OCI-LY3 (cell line): ENCODE data around the gene C9orf72.
"Not testable (repeated sequence)": the region's sequence is repeated elsewhere in the genome, so short reads cannot be mapped to it uniquely, and the experiment has no call there.

Experiments
- H2AFZ ChIP-seq: fragments of 200-600, 300-600 bp; shearing (Covaris generic); 2 replicates; pipeline ENCODE4 v1.6.0; 2014; ENCODE audit warnings: antibody characterized with exemption, low read depth, low read length
- H3K27ac ChIP-seq: fragments of 200-600, 300-600 bp; sonication (generic); 2 replicates; pipeline ENCODE4 v1.5.1; 2014; ENCODE audit warnings: mild to moderate bottlenecking, low read length, moderate library complexity, mixed read lengths
- H3K27me3 ChIP-seq: fragments of 200-600, 300-600 bp; sonication (generic); 2 replicates; pipeline ENCODE4 v1.6.1; 2014; ENCODE audit warnings: low read depth, low read length, mixed read lengths
- H3K36me3 ChIP-seq: fragments of 200-600, 300-600 bp; sonication (generic); replicated peaks from 2 replicates; pipeline ENCODE3; 2014; ENCODE audit warnings: low read depth, low read length, mixed read lengths
- H3K4me1 ChIP-seq: fragments of 300-600, 200-600 bp; sonication (generic); 2 replicates; pipeline ENCODE4 v1.6.1; 2014; ENCODE audit warnings: low read length, mixed read lengths
- H3K4me2 ChIP-seq: fragments of 200-600, 300-600 bp; sonication (generic); 2 replicates; pipeline ENCODE4 v1.6.1; 2014; ENCODE audit warnings: low read length, mixed read lengths
- H3K4me3 ChIP-seq: fragments of 300-600, 200-600 bp; sonication (generic); 2 replicates; pipeline ENCODE4 v1.5.1; 2014; ENCODE audit warnings: antibody characterized with exemption, mild to moderate bottlenecking, low read length, moderate library complexity
- H3K79me2 ChIP-seq: fragments of 300-600, 200-600 bp; shearing (Covaris generic); 2 replicates; pipeline ENCODE4 v1.6.1; 2014; ENCODE audit warnings: mild to moderate bottlenecking, low read length, mixed read lengths
- H3K9ac ChIP-seq: fragments of 300-600, 200-600 bp; shearing (Covaris generic); 2 replicates; pipeline ENCODE4 v1.6.0; 2014; ENCODE audit warnings: mild to moderate bottlenecking, low read length, moderate library complexity
- H3K9me3 ChIP-seq: fragments of 200-600, 300-600 bp; shearing (Covaris generic); 2 replicates; pipeline ENCODE4 v1.6.1; 2014; ENCODE audit warnings: low read length, mixed read lengths; ENCODE audit not compliant: insufficient read depth
- H4K20me1 ChIP-seq: fragments of 200-600, 300-600 bp; sonication (generic); 2 replicates; pipeline ENCODE4 v1.6.1; 2016; ENCODE audit warnings: low read length, mixed read lengths; ENCODE audit not compliant: insufficient read depth
- EZH2phosphoT487 ChIP-seq: fragments of 200-600 bp; shearing (Covaris generic); IDR thresholded peaks from 2 replicates; pipeline ENCODE4 v1.6.1; 2018; ENCODE audit warnings: antibody characterized with exemption, mixed run types, low read depth
- TF ChIP-seq, protein P1 (sequence below): fragments of 200-600, 300-600 bp; sonication (generic); IDR thresholded peaks from 2 replicates; pipeline ENCODE4 v1.5.1; 2014; ENCODE audit warnings: antibody characterized with exemption, low read length, low read depth

C9orf72 gene

DNA sequence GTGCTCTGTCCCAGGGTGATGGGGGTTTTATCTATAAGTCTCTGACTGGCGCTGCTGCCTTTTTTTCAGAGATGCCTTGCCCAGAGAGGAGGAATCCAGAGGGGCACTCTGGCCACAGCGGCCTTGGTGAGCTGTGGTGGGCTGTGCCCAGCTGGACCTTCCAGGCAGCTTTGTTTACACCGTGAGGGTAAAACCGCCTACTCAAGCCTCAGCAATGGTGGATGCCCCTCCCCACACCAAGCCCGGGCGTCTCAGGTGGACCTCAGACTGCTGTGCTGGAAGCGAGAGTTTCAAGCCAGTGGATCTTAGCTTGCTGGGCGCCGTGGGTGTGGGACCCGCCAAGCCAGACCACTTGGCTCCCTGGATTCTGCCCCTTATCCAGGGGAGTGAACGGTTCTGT lies 41.3 kb upstream of the C9orf72 start:
- no peaks in the 10 kb centered on the region; the same call in 1 of the 2 replicates for H3K4me1 ChIP-seq
- no peaks in the 10 kb centered on the region for H3K27me3 ChIP-seq
- H3K4me3 ChIP-seq: no peak overlapping the region
- no peak overlapping the region for H2AFZ ChIP-seq
- TF ChIP-seq EZH2phosphoT487: no peak
- TF ChIP-seq, protein P1, sequence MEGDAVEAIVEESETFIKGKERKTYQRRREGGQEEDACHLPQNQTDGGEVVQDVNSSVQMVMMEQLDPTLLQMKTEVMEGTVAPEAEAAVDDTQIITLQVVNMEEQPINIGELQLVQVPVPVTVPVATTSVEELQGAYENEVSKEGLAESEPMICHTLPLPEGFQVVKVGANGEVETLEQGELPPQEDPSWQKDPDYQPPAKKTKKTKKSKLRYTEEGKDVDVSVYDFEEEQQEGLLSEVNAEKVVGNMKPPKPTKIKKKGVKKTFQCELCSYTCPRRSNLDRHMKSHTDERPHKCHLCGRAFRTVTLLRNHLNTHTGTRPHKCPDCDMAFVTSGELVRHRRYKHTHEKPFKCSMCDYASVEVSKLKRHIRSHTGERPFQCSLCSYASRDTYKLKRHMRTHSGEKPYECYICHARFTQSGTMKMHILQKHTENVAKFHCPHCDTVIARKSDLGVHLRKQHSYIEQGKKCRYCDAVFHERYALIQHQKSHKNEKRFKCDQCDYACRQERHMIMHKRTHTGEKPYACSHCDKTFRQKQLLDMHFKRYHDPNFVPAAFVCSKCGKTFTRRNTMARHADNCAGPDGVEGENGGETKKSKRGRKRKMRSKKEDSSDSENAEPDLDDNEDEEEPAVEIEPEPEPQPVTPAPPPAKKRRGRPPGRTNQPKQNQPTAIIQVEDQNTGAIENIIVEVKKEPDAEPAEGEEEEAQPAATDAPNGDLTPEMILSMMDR: no peak
- no peaks in the 10 kb centered on the region for H3K9me3 ChIP-seq
- no peaks in the 10 kb centered on the region for H3K79me2 ChIP-seq
- H3K9ac ChIP-seq: no peak overlapping the region
- no peaks in the 10 kb centered on the region for H3K36me3 ChIP-seq
- no peak overlapping the region for H3K27ac ChIP-seq
- H3K4me2 ChIP-seq: no peak overlapping the region
- H4K20me1 ChIP-seq: no peaks in the 10 kb centered on the region

- H3K9me3 ChIP-seq, H3K4me2 ChIP-seq, H3K36me3 ChIP-seq, H3K4me1 ChIP-seq, H3K9ac ChIP-seq, H3K79me2 ChIP-seq, H3K27me3 ChIP-seq, H2AFZ ChIP-seq, H3K27ac ChIP-seq, H3K4me3 ChIP-seq, H4K20me1 ChIP-seq: not testable (repeated sequence)
Measured at GRCh38 chr9:27612036-27612435, 38.8 kb upstream of the C9orf72 start.

GRCh38 chr9:27610622-27611021 lies 37.3 kb upstream of the C9orf72 start:
- TF ChIP-seq EZH2phosphoT487: no peak
- TF ChIP-seq, protein P1: no peak
- Histone ChIP-seq H3K4me3 (no peak overlapping the region), H3K27me3 (no peaks in the 10 kb centered on the region), H3K36me3 (no peaks in the 10 kb centered on the region), H3K9me3 (no peaks in the 10 kb centered on the region), H3K9ac (no peak overlapping the region), H4K20me1 (no peaks in the 10 kb centered on the region), H3K4me2 (no peak overlapping the region), H3K4me1 (no peaks in the 10 kb centered on the region; the same call in 1 of the 2 replicates), H2AFZ (no peak overlapping the region), H3K27ac (no peak overlapping the region), H3K79me2 (no peaks in the 10 kb centered on the region)

GRCh38 chr9:27602954-27603353 lies 29.7 kb upstream of the C9orf72 start:
- no peak overlapping the region for H3K9ac ChIP-seq
- no peaks in the 10 kb centered on the region for H3K9me3 ChIP-seq
- H3K36me3 ChIP-seq: no peaks in the 10 kb centered on the region
- H3K27ac ChIP-seq: no peak overlapping the region
- no peak for TF ChIP-seq EZH2phosphoT487
- H4K20me1 ChIP-seq: no peaks in the 10 kb centered on the region
- H3K27me3 ChIP-seq: no peaks in the 10 kb centered on the region
- H3K4me2 ChIP-seq: no peak overlapping the region
- no peaks in the 10 kb centered on the region for H3K79me2 ChIP-seq
- peaks cover 9% of the 10 kb centered on the region; the same call in 1 of the 2 replicates for H3K4me1 ChIP-seq
- no peak overlapping the region for H2AFZ ChIP-seq
- H3K4me3 ChIP-seq: no peak overlapping the region

DNA sequence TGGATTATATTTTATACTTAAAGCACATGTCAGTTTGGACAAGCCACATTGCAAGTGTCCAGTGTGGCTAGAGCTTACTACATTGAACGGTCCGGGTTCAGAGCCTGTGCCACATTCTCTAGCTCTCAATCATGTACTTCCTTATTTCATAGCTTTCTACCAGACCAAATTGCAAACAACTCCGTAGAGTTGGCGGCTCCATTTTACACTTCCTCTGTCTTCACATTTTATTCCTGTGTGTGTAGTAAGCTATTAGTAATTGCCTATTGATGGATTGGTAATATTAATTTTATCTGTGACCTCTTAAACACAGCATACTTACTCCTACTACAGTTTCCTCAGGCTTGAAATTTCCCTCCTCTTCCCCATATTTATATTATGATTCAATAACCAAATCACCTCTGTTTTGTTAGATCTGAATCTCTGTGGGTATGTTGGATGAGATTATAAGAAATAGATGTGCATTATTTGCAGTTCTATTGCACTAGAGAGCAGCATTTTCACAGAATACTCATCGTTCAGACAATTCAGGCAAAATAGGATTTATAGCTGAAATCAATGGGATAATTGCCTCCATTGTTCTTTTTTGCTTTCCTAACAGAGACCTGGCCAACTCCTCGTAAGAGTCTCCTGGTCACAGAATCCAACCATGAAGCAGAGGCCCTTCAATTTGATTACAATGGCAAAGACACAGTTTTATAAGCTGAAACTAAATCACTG lies 29.0 kb upstream of the C9orf72 start:
- Histone ChIP-seq H3K27ac (no peak overlapping the region), H4K20me1 (no peaks in the 10 kb centered on the region), H3K79me2 (no peaks in the 10 kb centered on the region), H3K27me3 (no peaks in the 10 kb centered on the region), H3K9ac (no peak overlapping the region), H3K9me3 (no peaks in the 10 kb centered on the region), H3K4me2 (peak overlapping the region; percentile 42), H2AFZ (peak overlapping the region; percentile 95), H3K4me3 (peak overlapping the region; percentile 29), H3K4me1 (peaks cover 9% of the 10 kb centered on the region; the same call in 1 of the 2 replicates), H3K36me3 (no peaks in the 10 kb centered on the region)
- TF ChIP-seq, protein P1: no peak
- TF ChIP-seq EZH2phosphoT487: no peak
